Measurements from ENCODE around the gene SLC7A4.

SLC7A4 gene

DNA sequence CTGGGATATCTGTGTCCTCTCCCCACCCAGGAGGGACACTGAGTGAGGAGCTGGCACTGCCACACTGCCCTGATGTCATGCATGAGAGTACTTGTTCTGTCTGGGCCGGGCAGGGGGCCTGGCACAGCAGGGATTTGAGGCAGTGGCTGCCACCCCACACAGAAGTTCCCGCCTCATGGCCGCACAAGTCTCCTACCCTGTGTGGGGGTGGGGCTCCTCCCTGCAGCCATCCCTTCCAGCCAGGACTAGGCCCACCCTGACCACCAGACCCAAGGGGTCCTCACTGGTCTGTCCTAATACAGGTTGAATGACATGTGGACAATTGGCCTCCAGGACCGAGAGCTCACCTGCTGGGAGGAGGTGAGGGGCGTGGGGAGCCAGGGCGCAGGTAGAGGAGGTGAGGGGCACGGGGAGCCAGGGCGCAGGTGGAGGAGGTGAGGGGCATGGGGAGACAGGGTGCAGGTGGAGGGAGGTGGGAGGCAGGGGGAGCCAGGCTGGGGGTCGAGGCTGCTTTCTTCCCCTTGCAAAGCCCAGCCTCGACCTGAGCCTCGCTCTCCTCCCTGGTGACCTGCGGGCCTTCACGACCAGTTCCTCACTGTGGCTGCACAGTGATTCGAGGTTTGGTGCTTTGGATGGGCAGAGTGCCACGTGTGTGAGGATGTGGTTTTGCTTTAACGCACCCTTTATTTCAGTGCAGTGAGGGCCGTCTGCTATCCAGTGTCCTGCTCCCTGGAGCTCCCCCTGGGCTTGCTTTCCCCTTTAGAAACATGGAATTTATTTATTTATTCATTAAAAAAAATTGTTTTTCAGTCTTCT lies 42.8 kb downstream of the SLC7A4 start:
- DNase-seq (ENCODE audit: low read depth in 2 of 2, low spot score in 1 of 2), result no peak

DNA sequence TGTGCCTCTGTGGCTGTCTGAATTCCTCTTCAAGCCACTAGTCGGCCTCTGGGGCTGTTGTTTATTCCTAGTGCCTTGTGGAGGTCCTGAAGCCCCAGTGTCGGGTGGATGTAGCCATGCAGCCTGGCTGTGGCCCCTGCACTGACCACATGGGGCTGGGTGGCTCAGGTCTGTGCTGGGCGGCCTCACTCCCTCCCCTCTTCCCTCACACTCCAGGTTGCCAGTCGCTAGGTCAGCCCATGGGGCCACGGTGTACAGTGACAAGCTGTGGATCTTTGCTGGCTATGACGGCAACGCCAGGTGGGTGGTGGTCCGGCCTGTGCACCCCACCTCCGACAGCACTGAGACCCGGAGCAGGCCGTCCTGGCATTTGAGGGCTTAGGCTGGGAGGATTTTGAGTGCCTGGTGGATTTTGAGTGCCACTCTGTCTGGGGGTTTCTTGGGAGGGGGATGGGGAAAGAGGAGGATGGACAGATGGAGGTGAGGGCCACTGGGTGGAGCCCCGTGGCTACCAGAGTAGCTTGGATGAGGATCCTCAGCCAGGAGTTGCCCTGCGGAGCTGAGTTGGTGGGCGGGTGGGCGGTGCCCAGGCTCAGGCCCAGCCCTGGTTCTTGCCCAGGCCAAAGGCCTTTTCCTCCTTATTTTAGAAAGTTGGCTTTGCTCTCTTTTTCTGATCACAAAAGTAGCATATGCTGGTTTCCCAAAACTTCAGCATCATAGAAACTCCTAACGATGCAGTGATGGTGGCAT lies 43.6 kb downstream of the SLC7A4 start:
- no peak for DNase-seq (ENCODE audit: low read depth in 2 of 2, low spot score in 1 of 2)

DNA sequence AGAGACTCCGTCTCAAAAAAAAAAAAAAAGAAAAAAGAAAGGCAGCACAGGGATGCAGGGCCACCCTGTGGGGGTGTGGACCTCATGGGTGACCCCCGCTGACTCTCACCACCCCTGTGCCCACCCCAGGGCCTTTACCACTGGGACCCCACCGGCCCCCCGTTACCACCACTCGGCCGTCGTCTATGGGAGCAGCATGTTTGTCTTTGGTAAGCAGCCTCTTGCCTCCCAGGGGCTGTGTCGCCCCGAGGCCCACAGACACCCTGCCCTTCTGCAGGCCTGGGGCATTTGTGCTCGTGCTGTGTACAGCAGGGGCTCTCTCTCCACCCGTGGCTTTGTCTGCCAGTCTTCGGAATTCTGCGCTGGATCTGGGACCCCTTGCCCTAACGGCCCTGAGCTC lies 45.0 kb downstream of the SLC7A4 start:
- DNase-seq (ENCODE audit: low read depth in 2 of 2, low spot score in 1 of 2), result no peak

DNA sequence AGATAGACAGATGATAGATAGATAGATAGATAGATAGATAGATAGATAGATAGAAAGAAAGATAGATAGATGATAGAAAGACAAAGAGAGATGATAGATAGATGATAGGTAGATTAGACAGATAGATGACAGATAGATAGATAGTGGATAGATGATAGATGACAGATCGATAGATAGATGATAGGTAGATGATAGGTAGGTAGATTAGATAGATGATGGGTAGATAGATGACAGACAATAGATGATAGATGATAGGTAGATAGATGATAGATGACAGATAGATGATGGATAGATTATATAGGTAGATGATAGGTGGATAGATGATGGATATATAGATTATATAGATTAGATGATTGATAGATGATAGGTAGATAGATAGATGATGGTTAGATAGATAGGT lies 46.0 kb downstream of the SLC7A4 start:
- no peak for DNase-seq (ENCODE audit: low read depth in 2 of 2, low spot score in 1 of 2)

DNA sequence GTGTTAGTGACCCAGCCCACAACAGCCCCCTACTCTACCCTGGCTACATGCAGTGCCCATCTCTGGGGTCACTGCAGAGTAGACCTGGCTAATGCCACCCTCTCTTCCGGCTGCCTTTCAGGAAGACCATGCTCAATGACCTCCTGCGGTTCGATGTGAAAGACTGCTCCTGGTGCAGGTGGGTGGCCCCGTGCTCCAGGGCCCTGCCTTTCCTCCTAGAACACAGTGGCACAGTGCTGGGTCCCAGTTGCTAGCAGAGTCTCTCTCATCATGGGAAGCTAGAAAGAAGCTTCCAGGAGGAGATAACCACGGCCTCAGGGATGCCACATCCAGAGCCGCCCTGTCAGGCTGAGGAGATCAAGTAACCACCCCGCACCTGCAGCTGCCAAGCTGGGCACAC lies 46.6 kb downstream of the SLC7A4 start:
- no peak for DNase-seq (ENCODE audit: low read depth in 2 of 2, low spot score in 1 of 2)

DNA sequence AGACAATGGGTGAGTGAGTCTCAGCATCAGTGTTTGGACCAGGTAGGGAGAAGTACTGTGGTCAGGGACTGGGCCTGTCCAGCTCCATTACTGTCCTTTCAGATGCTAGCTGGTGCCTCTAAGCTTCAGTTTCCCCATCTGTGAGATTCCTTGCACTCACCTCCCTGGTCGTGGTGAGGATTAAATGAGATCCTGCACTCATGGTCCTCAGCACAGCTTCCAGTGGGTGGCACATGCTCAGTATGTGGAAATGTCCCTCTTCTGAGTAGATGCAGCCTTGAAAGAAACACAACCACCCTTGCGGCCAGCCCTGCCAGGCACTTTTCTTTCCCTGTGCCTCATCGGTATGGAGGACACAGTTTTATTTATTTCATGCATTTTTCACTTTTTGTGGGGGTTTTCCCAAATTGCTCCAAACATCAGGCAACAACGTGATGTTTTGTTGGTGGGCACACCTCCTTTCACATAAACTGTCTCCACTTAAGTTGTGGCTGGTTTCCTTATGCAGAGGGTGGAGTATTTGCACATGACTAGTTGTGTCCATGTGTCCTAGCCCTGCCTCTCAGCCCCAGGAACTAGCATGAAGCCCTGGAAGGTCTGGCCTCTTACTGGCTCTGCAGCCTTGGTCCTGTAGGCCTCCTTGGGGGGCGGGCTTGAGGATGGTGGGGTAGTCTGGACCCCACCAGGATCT lies 49.1 kb downstream of the SLC7A4 start:
- no peak for DNase-seq (ENCODE audit: low read depth in 2 of 2, low spot score in 1 of 2)

DNA sequence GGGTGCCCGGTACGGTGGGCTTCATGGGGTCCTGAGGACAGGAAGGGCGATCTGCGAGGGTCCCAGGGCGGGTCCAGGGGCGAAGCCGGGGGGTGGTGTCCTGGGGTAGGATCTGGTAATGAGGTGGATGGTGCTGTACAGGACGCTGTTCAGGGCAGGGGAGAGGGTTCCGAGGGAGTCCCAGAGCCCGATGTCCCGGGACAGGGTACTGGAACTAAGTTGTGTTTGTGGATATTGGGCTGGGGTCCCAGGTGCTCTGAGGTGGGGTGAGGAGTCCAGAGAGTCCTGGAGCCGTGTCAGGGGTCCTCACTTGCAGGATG lies 49.8 kb downstream of the SLC7A4 start:
- DNase-seq (ENCODE audit: low read depth in 2 of 2, low spot score in 1 of 2), result no peak

DNA sequence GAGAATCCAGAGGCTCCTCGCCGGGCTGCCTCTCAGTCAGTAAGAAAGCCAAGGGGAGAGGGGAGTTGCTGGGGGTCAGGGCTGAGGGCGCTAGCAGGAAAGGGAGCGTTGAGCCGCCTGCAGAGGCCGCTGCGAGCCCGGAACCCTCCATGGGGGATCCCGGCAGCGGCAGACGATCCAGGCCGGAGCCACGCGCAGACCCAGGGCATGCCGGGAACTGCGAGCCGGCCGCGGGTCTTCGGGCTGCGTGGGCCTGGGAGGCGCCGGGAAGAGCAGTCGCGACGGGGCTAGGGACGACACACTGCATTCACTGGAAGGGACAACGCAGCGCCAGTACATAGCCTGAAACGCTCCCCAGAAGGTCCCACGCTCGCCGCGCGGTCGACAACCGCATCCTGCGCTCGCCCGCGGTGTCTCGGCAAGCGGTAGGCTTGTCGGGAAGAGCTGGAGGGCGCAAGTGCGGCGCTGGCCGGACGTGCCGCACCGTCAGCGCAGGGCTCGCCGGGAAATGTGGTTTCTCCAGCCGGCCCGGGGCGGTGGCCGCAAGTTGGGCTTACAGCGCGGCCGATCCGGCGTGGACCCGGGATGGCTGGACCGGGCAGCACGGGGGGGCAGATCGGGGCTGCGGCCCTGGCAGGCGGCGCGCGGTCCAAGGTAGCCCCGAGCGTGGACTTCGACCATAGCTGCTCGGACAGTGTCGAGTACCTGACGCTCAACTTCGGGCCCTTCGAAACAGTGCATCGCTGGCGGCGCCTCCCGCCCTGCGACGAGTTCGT lies 50.4 kb downstream of the SLC7A4 start, which contains the start of gene LZTR1:
LZTR1 (plus strand) TSS at position 511 of the 776 bp plus-strand sequence; CDS start at position 586, 75 bp downstream.
- DNase-seq (ENCODE audit: low read depth in 2 of 2, low spot score in 1 of 2), result peak in 1 of 2 donors; percentile 48

DNA sequence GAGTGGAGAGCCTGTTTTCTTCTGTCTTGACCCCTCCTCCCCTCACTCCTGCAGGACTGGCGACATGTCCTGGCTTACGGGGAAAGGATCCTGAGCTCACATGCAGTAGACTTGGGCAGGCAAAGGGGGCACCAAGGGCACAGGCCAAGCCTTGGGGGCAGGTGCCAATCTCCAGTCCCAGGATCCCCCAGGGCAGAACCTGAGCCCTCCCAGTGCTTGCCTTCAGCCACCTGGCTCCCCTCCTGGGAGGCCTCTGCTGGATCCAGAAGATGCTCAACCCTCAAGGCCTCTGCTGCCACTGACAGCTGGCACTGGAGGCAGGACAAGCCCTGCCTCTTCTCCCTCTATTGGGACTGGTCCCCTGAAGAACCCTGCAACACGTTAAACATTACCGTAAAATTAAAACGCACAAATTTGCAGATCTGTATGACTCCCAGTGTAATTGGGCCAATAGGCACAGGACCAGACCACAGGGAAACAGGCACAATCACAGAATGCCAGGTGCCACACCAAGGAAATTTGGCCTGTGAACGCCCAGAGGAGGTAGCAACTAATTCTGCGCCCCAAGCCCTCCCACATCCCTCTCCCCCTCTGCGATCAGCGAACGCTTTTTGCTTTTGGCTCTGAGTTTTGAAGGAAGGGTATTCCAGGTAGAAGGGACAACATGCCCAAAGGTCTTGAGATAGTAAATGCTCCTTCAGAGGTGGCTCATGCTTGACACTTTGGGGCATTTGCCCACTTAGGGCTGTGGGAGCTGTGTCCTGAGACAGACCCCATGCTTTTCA lies 51.2 kb downstream of the SLC7A4 start:
- DNase-seq (ENCODE audit: low read depth in 2 of 2, low spot score in 1 of 2), result no peak

DNA sequence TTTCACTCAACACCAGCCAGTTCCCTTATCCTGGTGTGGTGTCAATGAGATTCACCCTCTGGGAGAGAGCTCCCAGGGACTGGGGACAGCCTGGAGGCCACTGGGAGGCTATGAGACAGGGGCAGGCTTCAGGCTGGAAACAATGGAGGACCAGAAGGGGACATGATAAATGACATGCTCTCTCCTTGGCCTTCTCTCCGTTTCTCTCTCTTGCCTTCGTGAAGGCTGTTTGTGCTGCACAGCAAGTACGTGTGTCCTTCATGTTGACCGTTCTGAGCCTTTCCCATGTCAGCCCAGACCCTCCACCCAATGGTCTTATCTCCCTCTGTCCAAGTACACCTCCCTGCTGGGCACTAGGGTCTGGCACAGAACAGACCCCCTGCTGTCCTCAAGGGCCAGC lies 51.8 kb downstream of the SLC7A4 start:
- no peak for DNase-seq (ENCODE audit: low read depth in 2 of 2, low spot score in 1 of 2)

DNA sequence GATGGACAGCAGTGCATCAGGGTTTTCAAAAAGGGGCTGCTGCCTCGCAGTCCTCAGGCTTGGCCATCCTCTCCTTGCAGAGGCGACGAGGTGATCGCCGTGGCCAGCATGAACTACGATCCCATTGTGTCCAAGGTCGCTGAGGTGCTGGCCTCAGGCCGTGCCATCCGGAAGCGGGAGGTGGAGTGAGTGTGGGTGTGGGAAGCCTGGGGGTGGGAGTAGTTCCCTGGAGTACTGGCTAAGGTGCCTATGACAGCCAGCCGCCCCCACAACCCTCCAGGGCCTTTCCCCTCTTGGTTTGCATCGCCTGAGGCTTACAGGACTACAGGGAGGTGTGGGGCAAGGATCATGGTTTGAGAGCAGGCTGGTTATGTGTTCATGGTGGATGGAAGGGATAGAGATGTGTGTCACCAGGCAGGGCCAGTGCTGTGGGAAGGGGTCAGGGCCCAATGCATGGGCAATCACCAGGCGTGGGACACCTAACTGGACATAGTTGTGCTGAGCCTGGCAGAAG lies 52.4 kb downstream of the SLC7A4 start:
- no peak for DNase-seq (ENCODE audit: low read depth in 2 of 2, low spot score in 1 of 2)

DNA sequence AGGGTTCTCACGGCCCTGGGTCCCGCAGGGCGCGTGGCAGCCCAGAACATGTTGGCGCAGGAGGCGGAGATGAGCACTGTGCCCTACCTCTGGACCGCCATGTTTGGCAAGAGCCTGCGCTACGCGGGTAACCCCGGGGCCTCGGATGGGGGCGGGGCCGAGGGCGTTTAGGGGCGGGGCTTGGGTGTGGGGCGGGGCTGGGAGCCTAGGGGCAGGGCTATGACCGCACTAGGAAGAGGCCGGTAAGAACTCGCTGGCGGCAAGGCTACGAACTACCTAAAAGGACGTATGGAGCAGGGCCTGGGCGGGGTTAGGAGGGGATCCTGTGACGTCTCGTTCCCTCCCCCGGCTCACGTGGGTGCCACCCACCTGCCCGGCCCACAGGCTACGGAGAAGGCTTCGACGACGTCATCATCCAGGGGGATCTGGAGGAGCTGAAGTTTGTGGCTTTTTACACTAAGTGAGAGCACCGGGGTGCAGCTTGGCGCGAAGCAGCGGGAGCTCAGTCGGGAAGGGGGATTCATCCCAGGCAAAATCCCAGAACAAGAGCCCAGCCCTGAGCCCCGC lies 53.0 kb downstream of the SLC7A4 start:
- DNase-seq (ENCODE audit: low read depth in 2 of 2, low spot score in 1 of 2), result peak in 1 of 2 donors; percentile 26

All from stimulated activated CD8-positive, alpha-beta memory T cell treated with anti-CD3 and anti-CD28 coated beads, Interleukin-4, amount 100 ng/mL, for 1 hour (primary cell).